Epithelial cell of prostate (primary cell): ENCODE data around the gene TPD52L1.

Experiments used
- DNase-seq: peaks from one replicate; pipeline ENCODE4 v3.0.0-alpha.2; 2011; ENCODE audit warnings: low read depth, low spot score
- H3K27ac ChIP-seq: fragments of 450-650 bp; 2 replicates; pipeline ENCODE4 v1.5.1; 2017; ENCODE audit warnings: mild to moderate bottlenecking

TPD52L1 gene

GRCh38 chr6:125201961-125202729 lies 48.6 kb downstream of the TPD52L1 start:
- peak overlapping the region; percentile 90 for H3K27ac ChIP-seq
- DNase-seq = peak; percentile 49

- no peak for DNase-seq
Measured at GRCh38 chr6:125203395-125203794, 49.8 kb downstream of the TPD52L1 start.

GRCh38 chr6:125205931-125206330 lies 52.4 kb downstream of the TPD52L1 start:
- no peak for DNase-seq
- no peak overlapping the region for H3K27ac ChIP-seq

More at GRCh38 chr6:125203395-125203794, 49.8 kb downstream of the TPD52L1 start:
- H3K27ac ChIP-seq = peak overlapping the region; percentile 90

GRCh38 chr6:125206389-125206788 lies 52.8 kb downstream of the TPD52L1 start:
- no peak overlapping the region for H3K27ac ChIP-seq
- no peak for DNase-seq

- no peak for DNase-seq
- H3K27ac ChIP-seq = no peak overlapping the region
Measured at GRCh38 chr6:125207956-125208355, 54.4 kb downstream of the TPD52L1 start.

GRCh38 chr6:125208625-125209249 lies 55.2 kb downstream of the TPD52L1 start:
- no peak for DNase-seq
- no peak overlapping the region for H3K27ac ChIP-seq

- H3K27ac ChIP-seq = no peak overlapping the region
- no peak for DNase-seq
Measured at GRCh38 chr6:125210667-125211066, 57.1 kb downstream of the TPD52L1 start.

GRCh38 chr6:125211352-125211751 lies 57.8 kb downstream of the TPD52L1 start:
- DNase-seq = no peak
- no peak overlapping the region for H3K27ac ChIP-seq

GRCh38 chr6:125212377-125212776 lies 58.8 kb downstream of the TPD52L1 start:
- no peak overlapping the region for H3K27ac ChIP-seq
- DNase-seq = no peak

GRCh38 chr6:125213939-125214338 lies 60.4 kb downstream of the TPD52L1 start:
- no peak overlapping the region for H3K27ac ChIP-seq

GRCh38 chr6:125215252-125215819 lies 61.8 kb downstream of the TPD52L1 start:
- no peak for DNase-seq
- no peak overlapping the region for H3K27ac ChIP-seq

More at GRCh38 chr6:125213939-125214338, 60.4 kb downstream of the TPD52L1 start:
- DNase-seq = no peak

- no peak for DNase-seq
- no peak overlapping the region for H3K27ac ChIP-seq
Measured at GRCh38 chr6:125216015-125216414, 62.4 kb downstream of the TPD52L1 start.

- no peak for DNase-seq
- no peak overlapping the region for H3K27ac ChIP-seq
Measured at GRCh38 chr6:125217369-125217768, 63.8 kb downstream of the TPD52L1 start.

GRCh38 chr6:125217992-125218391 lies 64.4 kb downstream of the TPD52L1 start:
- H3K27ac ChIP-seq = no peak overlapping the region

GRCh38 chr6:125219361-125219895 lies 65.9 kb downstream of the TPD52L1 start:
- H3K27ac ChIP-seq = no peak overlapping the region
- no peak for DNase-seq

More at GRCh38 chr6:125217992-125218391, 64.4 kb downstream of the TPD52L1 start:
- DNase-seq = no peak

GRCh38 chr6:125220712-125221111 lies 67.1 kb downstream of the TPD52L1 start:
- DNase-seq = no peak
- H3K27ac ChIP-seq = peak overlapping the region; percentile 18

GRCh38 chr6:125222531-125223455 lies 69.2 kb downstream of the TPD52L1 start:
- H3K27ac ChIP-seq = no peak overlapping the region
- DNase-seq = no peak

GRCh38 chr6:125224231-125224861 lies 70.8 kb downstream of the TPD52L1 start:
- no peak for DNase-seq
- no peak overlapping the region for H3K27ac ChIP-seq

- no peak overlapping the region for H3K27ac ChIP-seq
- no peak for DNase-seq
Measured at GRCh38 chr6:125227244-125227643, 73.7 kb downstream of the TPD52L1 start.
